ENCODE data around the gene DNAJC27.

DNA sequence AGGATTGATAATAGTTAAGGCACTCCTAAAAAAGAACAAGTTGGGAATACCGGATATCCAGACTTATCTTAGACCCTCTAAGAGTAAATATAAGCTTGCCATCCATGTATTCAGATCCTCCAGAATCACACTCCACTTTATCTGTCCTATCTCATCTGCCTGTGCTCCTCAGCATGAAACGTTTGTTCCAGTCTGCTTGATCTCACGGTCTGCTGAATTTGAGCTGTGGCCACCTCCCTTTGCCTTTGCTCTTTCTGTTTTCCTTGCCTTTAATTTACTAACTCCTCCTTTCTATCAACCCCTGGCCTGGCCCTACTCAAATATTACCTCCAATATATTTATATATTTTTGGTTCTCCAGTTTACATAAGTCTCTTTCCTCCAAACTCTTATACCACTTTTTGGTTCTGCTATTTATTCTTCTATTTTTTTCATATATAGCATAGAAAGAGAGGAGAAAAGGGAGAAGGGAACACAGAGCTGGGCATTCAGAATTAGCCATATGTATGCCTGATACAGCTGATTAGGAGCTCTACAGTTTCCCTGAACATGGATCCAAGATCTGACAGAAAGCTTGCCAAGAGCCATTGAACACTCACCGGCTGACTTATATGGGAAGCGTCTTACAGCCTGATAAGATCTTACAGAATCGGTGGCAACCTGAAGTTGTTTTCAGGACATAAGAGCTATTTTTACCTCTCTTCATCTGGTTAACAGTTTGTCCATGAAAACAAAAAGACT is 21.8 kb upstream of the DNAJC27 start:
- TF ChIP-seq, protein P1, sequence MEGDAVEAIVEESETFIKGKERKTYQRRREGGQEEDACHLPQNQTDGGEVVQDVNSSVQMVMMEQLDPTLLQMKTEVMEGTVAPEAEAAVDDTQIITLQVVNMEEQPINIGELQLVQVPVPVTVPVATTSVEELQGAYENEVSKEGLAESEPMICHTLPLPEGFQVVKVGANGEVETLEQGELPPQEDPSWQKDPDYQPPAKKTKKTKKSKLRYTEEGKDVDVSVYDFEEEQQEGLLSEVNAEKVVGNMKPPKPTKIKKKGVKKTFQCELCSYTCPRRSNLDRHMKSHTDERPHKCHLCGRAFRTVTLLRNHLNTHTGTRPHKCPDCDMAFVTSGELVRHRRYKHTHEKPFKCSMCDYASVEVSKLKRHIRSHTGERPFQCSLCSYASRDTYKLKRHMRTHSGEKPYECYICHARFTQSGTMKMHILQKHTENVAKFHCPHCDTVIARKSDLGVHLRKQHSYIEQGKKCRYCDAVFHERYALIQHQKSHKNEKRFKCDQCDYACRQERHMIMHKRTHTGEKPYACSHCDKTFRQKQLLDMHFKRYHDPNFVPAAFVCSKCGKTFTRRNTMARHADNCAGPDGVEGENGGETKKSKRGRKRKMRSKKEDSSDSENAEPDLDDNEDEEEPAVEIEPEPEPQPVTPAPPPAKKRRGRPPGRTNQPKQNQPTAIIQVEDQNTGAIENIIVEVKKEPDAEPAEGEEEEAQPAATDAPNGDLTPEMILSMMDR (IDR thresholded peaks at IDR 0.05): no peak
- TF ChIP-seq POLR2A (IDR thresholded peaks at IDR 0.05): no peak
- TF ChIP-seq POLR2AphosphoS5 (IDR thresholded peaks at IDR 0.05): no peak
- no peak for TF ChIP-seq EP300 (IDR thresholded peaks at IDR 0.05)
